Mucosa of stomach (tissue), 1 donor: ENCODE results near the gene PTER.

ENCODE experiments used
- H3K27me3 ChIP-seq: one replicate; pipeline ENCODE4 v1.7.0; 2013; ENCODE audit warnings: mild to moderate bottlenecking, low read length; ENCODE audit not compliant: control insufficient read depth, insufficient read depth
- H3K36me3 ChIP-seq: one replicate; pipeline ENCODE4 v1.7.0; 2013; ENCODE audit warnings: low read length; ENCODE audit not compliant: control insufficient read depth, insufficient read depth
- H3K4me1 ChIP-seq: one replicate; pipeline ENCODE4 v1.7.0; 2013; ENCODE audit warnings: mild to moderate bottlenecking, low read length; ENCODE audit not compliant: control insufficient read depth, insufficient read depth
- H3K4me3 ChIP-seq: one replicate; pipeline ENCODE4 v1.7.0; 2013; ENCODE audit warnings: low read length
- H3K9ac ChIP-seq: one replicate; pipeline ENCODE4 v1.7.0; 2013; ENCODE audit warnings: mild to moderate bottlenecking, low read length, moderate library complexity
- H3K9me3 ChIP-seq: one replicate; pipeline ENCODE4 v1.7.0; 2013; ENCODE audit warnings: mild to moderate bottlenecking, low read length, moderate library complexity; ENCODE audit not compliant: control insufficient read depth
- donor health status: Pancreatic carcinoma.

Gene PTER

GRCh38 chr10:16519908-16520861, 83.4 kb downstream of the PTER start:
- Histone ChIP-seq H3K4me3 (no peak overlapping the region), H3K9ac (no peak overlapping the region), H3K9me3 (no peaks in the 10 kb centered on the region), H3K27me3 (peaks cover 43% of the 10 kb centered on the region), H3K4me1 (no peaks in the 10 kb centered on the region), H3K36me3 (no peaks in the 10 kb centered on the region)

GRCh38 chr10:16520900-16521299, 84.1 kb downstream of the PTER start:
- H3K9ac ChIP-seq, result no peak overlapping the region
- no peak overlapping the region for H3K4me3 ChIP-seq
- H3K4me1 ChIP-seq, result no peaks in the 10 kb centered on the region
- H3K27me3 ChIP-seq, result peaks cover 43% of the 10 kb centered on the region
- no peaks in the 10 kb centered on the region for H3K36me3 ChIP-seq
- no peaks in the 10 kb centered on the region for H3K9me3 ChIP-seq

DNA sequence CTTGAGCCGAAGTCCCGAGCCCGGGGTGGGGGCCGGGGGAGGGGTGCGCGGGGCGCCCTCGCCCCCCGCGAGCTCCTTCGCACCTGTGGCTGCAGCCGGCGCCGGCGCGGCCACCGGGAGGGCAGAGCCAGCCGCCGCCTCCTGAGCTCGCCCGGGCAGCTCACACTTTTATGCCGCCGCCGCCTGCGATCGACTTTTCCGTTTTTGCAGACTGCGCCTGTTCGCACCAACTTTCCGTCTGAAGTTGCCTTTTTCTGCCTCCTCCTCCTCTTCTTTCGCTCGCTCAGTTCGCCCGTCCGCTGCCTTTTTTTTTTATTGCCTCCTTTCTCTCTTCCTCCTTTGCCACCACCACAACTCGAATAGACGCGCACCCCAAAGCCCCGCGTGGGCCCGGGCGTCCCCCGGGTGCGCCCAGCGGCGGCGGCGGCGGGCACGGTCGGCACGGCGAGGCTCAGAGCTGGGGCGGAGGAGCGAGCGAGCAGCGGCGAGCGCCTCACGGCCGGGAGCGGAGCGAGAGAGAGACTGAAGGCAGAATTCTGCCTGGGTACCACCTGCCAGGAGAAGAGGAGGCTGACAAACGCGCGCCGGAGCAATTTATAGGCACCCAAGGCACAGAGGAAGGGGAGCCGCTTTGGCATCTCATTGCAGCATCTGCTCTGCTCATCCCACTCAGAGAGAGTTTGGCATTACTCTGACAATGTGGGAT, 84.7 kb downstream of the PTER start, which contains the start of gene C1QL3:
TSS of gene C1QL3 (minus strand) at position 569 of the 706 bp plus-strand sequence. CDS start 814 bp downstream, outside the sequence.
- Histone ChIP-seq H3K4me3 (peak within 1 kb of the TSS; percentile 28), H3K27me3 (peaks cover 43% of the 10 kb centered on the region), H3K4me1 (no peaks in the 10 kb centered on the region), H3K36me3 (no peaks in the 10 kb centered on the region), H3K9ac (no peak within 1 kb of the TSS), H3K9me3 (no peaks in the 10 kb centered on the region)

- Histone ChIP-seq H3K36me3 (no peaks in the 10 kb centered on the region), H3K4me3 (no peak overlapping the region), H3K27me3 (peaks cover 8% of the 10 kb centered on the region), H3K4me1 (no peaks in the 10 kb centered on the region), H3K9ac (no peak overlapping the region), H3K9me3 (no peaks in the 10 kb centered on the region)
These were observed 90.6 kb downstream of the PTER start for GRCh38 chr10:16527452-16527851.

GRCh38 chr10:16529853-16530252, 93.0 kb downstream of the PTER start:
- H3K4me1 ChIP-seq, result no peaks in the 10 kb centered on the region
- no peaks in the 10 kb centered on the region for H3K36me3 ChIP-seq
- no peaks in the 10 kb centered on the region for H3K27me3 ChIP-seq
- no peak overlapping the region for H3K9ac ChIP-seq
- no peaks in the 10 kb centered on the region for H3K9me3 ChIP-seq
- no peak overlapping the region for H3K4me3 ChIP-seq

DNA sequence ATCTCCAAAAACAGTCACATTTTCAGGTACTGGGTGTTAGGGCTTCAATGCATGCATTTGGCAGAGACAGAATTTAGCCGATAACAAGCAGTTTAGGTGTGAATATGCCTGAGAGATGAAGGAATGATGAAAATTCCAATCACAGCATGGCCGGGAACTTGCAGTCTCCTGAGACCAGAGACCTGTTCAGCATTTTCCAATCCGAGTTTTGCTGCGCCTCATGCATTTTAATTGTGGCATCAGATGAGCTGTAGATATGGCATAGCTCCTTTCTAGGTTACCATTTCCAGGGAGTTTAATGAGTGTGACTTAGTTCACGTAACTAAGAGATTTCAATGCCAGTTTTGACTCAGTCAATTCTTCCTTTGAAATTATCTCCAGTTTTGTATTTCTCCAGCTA, 99.3 kb downstream of the PTER start:
- H3K9me3 ChIP-seq, result no peaks in the 10 kb centered on the region

GRCh38 chr10:16544099-16544498, 107.3 kb downstream of the PTER start:
- H3K4me1 ChIP-seq, result no peaks in the 10 kb centered on the region
- H3K36me3 ChIP-seq, result no peaks in the 10 kb centered on the region
- no peaks in the 10 kb centered on the region for H3K9me3 ChIP-seq
- H3K4me3 ChIP-seq, result no peak overlapping the region
- H3K27me3 ChIP-seq, result peaks cover 4% of the 10 kb centered on the region
- no peak overlapping the region for H3K9ac ChIP-seq

More for the DNA sequence above, 99.3 kb downstream of the PTER start:
- Histone ChIP-seq H3K4me3 (no peak overlapping the region), H3K36me3 (no peaks in the 10 kb centered on the region), H3K4me1 (no peaks in the 10 kb centered on the region), H3K27me3 (no peaks in the 10 kb centered on the region), H3K9ac (no peak overlapping the region)

DNA sequence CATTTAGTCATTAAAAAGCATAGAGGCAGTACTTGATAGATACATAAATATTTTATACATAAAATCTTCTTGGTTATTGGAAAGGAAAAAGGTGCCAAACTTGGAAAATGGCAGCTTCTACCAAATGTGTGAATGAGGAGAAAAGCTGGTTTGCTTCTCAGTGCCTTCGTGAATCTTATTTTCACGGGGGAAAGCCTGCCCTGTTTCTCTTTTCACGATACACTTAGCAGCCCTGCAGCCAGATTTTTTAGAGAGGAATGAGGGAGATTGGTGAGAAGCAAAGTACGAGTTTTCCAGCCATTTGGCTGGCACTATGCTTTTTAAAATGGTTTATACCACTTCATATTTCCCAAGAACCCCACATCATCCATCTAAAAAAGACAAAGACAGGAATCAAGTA, 107.8 kb downstream of the PTER start:
- Histone ChIP-seq H3K27me3 (peaks cover 4% of the 10 kb centered on the region), H3K9ac (no peak overlapping the region), H3K4me3 (no peak overlapping the region), H3K9me3 (no peaks in the 10 kb centered on the region), H3K4me1 (no peaks in the 10 kb centered on the region), H3K36me3 (no peaks in the 10 kb centered on the region)

GRCh38 chr10:16545116-16545736, 108.4 kb downstream of the PTER start:
- Histone ChIP-seq H3K36me3 (no peaks in the 10 kb centered on the region), H3K4me3 (no peak overlapping the region), H3K9me3 (no peaks in the 10 kb centered on the region), H3K4me1 (no peaks in the 10 kb centered on the region), H3K27me3 (peaks cover 4% of the 10 kb centered on the region), H3K9ac (no peak overlapping the region)

DNA sequence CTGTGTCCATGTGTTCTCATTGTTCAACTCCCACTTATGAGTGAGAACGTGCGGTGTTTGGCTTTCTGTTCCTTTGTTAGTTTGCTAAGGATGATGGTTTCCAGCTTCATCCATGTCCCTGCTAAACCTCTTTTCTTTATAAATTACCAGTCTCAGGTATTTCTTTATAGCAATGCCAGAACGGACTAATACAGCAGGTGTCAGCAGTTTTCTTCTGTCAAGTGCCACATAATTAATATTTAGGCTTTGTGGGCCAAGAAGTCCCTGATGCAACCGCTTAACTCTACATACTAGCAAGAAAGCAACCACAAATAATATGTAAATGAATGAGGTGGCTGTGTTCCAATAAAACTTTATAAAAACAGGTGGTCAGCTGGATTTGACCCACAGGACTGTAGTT, 111.2 kb downstream of the PTER start:
- Histone ChIP-seq H3K27me3 (no peaks in the 10 kb centered on the region), H3K9ac (no peak overlapping the region), H3K36me3 (no peaks in the 10 kb centered on the region), H3K4me3 (no peak overlapping the region), H3K9me3 (no peaks in the 10 kb centered on the region), H3K4me1 (no peaks in the 10 kb centered on the region)

GRCh38 chr10:16559236-16559773, 122.5 kb downstream of the PTER start:
- no peaks in the 10 kb centered on the region for H3K9me3 ChIP-seq
- H3K9ac ChIP-seq, result no peak overlapping the region
- no peaks in the 10 kb centered on the region for H3K4me1 ChIP-seq
- no peaks in the 10 kb centered on the region for H3K27me3 ChIP-seq
- H3K36me3 ChIP-seq, result no peaks in the 10 kb centered on the region
- no peak overlapping the region for H3K4me3 ChIP-seq
